ENCODE results near the gene LRRC18.

DNA sequence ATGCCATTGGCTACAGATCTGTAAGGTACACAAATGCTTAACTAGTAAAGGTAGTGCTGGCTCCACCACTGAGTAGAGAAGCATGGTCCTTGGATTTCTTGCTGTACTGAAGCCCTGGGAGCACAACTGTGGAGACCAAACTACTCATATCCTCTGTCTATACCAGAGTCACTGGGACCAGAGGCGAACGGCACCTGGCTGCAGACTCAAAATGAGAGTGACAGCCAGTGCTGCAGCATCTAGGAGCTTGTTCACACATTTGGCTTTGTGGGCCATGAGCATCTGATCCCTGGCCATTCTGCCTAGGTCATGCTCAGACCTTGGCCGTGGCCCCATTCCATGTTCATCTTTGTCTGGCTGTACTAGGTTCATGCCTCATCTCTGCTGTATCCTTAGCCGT is 31.9 kb downstream of the LRRC18 start:
- TF ChIP-seq SP2 (tag by site-specific recombination; IDR thresholded peaks at IDR 0.05) (no peak), ZBTB21 (tag by site-specific recombination; IDR thresholded peaks at IDR 0.05) (no peak), ZNF549 (tag by site-specific recombination; IDR thresholded peaks at IDR 0.05) (no peak), SALL2 (tag by site-specific recombination; IDR thresholded peaks at IDR 0.05; ENCODE audit: borderline replicate concordance) (no peak)
- TF ChIP-seq, protein P1, sequence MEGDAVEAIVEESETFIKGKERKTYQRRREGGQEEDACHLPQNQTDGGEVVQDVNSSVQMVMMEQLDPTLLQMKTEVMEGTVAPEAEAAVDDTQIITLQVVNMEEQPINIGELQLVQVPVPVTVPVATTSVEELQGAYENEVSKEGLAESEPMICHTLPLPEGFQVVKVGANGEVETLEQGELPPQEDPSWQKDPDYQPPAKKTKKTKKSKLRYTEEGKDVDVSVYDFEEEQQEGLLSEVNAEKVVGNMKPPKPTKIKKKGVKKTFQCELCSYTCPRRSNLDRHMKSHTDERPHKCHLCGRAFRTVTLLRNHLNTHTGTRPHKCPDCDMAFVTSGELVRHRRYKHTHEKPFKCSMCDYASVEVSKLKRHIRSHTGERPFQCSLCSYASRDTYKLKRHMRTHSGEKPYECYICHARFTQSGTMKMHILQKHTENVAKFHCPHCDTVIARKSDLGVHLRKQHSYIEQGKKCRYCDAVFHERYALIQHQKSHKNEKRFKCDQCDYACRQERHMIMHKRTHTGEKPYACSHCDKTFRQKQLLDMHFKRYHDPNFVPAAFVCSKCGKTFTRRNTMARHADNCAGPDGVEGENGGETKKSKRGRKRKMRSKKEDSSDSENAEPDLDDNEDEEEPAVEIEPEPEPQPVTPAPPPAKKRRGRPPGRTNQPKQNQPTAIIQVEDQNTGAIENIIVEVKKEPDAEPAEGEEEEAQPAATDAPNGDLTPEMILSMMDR (tag by site-specific recombination; IDR thresholded peaks at IDR 0.05), result no peak
- TF ChIP-seq, protein P2, sequence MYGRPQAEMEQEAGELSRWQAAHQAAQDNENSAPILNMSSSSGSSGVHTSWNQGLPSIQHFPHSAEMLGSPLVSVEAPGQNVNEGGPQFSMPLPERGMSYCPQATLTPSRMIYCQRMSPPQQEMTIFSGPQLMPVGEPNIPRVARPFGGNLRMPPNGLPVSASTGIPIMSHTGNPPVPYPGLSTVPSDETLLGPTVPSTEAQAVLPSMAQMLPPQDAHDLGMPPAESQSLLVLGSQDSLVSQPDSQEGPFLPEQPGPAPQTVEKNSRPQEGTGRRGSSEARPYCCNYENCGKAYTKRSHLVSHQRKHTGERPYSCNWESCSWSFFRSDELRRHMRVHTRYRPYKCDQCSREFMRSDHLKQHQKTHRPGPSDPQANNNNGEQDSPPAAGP (tag by site-specific recombination; IDR thresholded peaks at IDR 0.05), result no peak

Measured in HEK293 (cell line).